ENCODE data around the gene N4BP3.

N4BP3 gene

GRCh38 chr5:178150977-178151734 lies 37.8 kb downstream of the N4BP3 start:
- no peak for DNase-seq

GRCh38 chr5:178152491-178153444 lies 39.4 kb downstream of the N4BP3 start:
- no peak for DNase-seq

GRCh38 chr5:178153530-178154340 lies 40.4 kb downstream of the N4BP3 start, which contains the start of gene NHP2:
TSS of gene NHP2 (minus strand) at chr5:178153885. CDS start at chr5:178153817, 68 bp downstream.
- DNase-seq = peak; percentile 93

- DNase-seq = no peak
These were observed 41.7 kb downstream of the N4BP3 start for GRCh38 chr5:178155065-178155464.

GRCh38 chr5:178160176-178160575 lies 46.8 kb downstream of the N4BP3 start:
- DNase-seq = no peak

GRCh38 chr5:178162481-178162880 lies 49.1 kb downstream of the N4BP3 start:
- DNase-seq = no peak

GRCh38 chr5:178163772-178164735 lies 50.7 kb downstream of the N4BP3 start:
- DNase-seq = peak; percentile 5

- no peak for DNase-seq
These were observed 52.2 kb downstream of the N4BP3 start for GRCh38 chr5:178165581-178165980.

GRCh38 chr5:178170455-178170854 lies 57.1 kb downstream of the N4BP3 start:
- DNase-seq = no peak

- no peak for DNase-seq
These were observed 61.1 kb downstream of the N4BP3 start for GRCh38 chr5:178174456-178174855.
